ENCODE results near the gene PRAMEF20.

PRAMEF20 gene

DNA sequence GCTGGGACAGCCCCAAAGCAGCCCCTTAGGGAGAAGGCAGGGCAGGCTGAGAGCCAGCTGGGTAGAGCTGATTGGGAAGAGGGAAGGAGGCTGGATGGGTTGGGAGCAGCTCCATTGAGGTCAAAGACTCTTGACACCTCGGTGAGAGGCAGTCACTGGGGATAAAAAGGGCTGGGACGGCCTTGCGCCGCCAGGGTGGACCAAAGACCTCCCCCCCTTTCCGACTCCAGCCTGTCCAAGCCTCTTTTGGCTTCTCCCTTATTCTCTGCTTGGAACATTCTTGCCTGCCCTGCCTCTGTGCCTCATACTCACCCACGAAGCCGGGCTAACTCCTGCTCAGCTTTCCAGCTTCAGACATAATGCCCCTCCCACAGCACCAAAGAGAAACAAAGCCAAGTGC is 52.4 kb downstream of the PRAMEF20 start:
- no peak overlapping the region for H3K4me3 ChIP-seq (ENCODE audit: low read length)
- TF ChIP-seq, protein P1, sequence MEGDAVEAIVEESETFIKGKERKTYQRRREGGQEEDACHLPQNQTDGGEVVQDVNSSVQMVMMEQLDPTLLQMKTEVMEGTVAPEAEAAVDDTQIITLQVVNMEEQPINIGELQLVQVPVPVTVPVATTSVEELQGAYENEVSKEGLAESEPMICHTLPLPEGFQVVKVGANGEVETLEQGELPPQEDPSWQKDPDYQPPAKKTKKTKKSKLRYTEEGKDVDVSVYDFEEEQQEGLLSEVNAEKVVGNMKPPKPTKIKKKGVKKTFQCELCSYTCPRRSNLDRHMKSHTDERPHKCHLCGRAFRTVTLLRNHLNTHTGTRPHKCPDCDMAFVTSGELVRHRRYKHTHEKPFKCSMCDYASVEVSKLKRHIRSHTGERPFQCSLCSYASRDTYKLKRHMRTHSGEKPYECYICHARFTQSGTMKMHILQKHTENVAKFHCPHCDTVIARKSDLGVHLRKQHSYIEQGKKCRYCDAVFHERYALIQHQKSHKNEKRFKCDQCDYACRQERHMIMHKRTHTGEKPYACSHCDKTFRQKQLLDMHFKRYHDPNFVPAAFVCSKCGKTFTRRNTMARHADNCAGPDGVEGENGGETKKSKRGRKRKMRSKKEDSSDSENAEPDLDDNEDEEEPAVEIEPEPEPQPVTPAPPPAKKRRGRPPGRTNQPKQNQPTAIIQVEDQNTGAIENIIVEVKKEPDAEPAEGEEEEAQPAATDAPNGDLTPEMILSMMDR (conservative IDR thresholded peaks at IDR 0.05; ENCODE audit: low read length): no peak
- DNase-seq (ENCODE audit: low read depth): no peak

DNA sequence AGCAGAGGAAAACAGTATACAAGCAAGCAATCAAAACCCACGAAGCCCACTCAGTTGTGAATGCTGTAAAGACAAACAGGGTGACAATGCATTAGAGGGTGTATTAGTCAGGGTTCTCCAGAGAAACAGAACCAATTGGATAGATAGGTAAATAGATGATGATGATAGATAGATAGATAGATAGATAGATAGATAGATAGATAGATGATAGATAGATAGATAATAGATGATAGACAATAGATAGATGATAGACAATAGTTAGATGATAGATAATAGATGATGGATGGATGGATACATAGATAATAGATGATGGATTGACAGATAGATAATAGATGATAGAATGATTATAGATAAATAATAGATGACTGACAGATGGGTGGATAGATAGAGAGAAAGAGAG is 55.3 kb downstream of the PRAMEF20 start:
- DNase-seq (ENCODE audit: low read depth): no peak
- TF ChIP-seq, protein P1 (conservative IDR thresholded peaks at IDR 0.05; ENCODE audit: low read length): no peak
- H3K4me3 ChIP-seq (ENCODE audit: low read length): no peak overlapping the region

DNA sequence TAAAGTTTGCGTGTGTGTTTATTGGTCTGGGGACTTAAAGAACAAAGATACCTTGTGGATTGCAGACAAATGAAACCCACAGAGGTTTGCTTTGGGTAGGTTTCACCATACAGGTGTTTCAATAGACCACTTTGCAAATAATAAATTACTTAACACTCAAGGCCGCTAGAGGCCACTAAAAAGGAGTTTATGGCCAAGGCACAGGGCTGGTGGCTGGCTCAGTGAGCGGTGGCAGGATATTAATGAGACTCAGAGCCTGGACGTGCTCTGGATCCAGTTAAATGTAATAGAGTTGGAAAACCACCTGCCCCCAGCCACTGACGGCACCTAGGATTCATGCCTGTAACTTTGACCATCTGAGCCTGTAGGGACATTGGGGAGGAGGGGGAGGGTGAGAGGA is 59.1 kb downstream of the PRAMEF20 start:
- no peak for DNase-seq (ENCODE audit: low read depth)
- no peak overlapping the region for H3K4me3 ChIP-seq (ENCODE audit: low read length)

More for the DNA sequence above, 59.1 kb downstream of the PRAMEF20 start:
- TF ChIP-seq, protein P1 (conservative IDR thresholded peaks at IDR 0.05; ENCODE audit: low read length): 0 out of 2 replicates have a peak, but pooled peaks have one; percentile 8

Data from AG10803 (cell line).